ENCODE data around the gene TEKTIP1. TPM values are rescaled to one million over a fixed set of nuclear protein-coding genes. Genes with fewer than 3 reads are reported as not detected.

The TEKTIP1 gene
- total and polyA plus RNA-seq, 9 of the 15 experiments (the other 6 are each of a cell fraction or from before 2014, with no cell fraction given), result 0.66 TPM; not detected in 8

- ATAC-seq (no peak), FAIRE-seq (no peak), DNase-seq (ENCODE audit: extremely low read depth in 1 of 4, low spot score in 3 of 4) (no peak)
- CTCF ChIA-PET (ENCODE audit: low intra/inter-chr PET ratio), result no interaction called here
- intact Hi-C loops (cut with micrococcal nuclease) (no loop called here), in situ Hi-C loops (cut with MboI) (no loop called here)
- Histone ChIP-seq H3K9ac (ENCODE audit: insufficient read depth in 1 of 2, low read depth in 2 of 2, low read length in 2 of 2) (no peak overlapping the region; a peak in 1 of 4 replicates), H3K4me2 (ENCODE audit: insufficient read depth, low read length) (no peak overlapping the region), H4K20me1 (replicated peaks; ENCODE audit: control insufficient read depth, insufficient read depth, low read length) (peaks cover 12% of the 10 kb centered on the region; the same call in 1 of the 2 replicates), H3K4me3 (no peak overlapping the region), H3K27me3 (ENCODE audit: control insufficient read depth in 2 of 2, insufficient read depth in 2 of 2, low read length in 2 of 2) (no peaks in the 10 kb centered on the region), H3K36me3 (ENCODE audit: control insufficient read depth, insufficient read depth, low read length) (peaks cover 53% of the 10 kb centered on the region; the same call in 1 of the 3 replicates), H3K27ac (ENCODE audit: extremely low read depth, low read depth, low read length) (no peak overlapping the region), H3K9me3 (replicated peaks; ENCODE audit: control insufficient read depth, insufficient read depth, low read depth, low read length) (no peaks in the 10 kb centered on the region), H2AFZ (ENCODE audit: low read depth, low read length) (no peak overlapping the region), H3K79me2 (ENCODE audit: control insufficient read depth, insufficient read depth, low read length) (peaks cover 33% of the 10 kb centered on the region), H3K9me1 (ENCODE audit: control insufficient read depth, insufficient read depth, low read length) (peaks cover 2% of the 10 kb centered on the region), H3K4me1 (replicated peaks in 1 of 2; ENCODE audit: control insufficient read depth in 2 of 2, insufficient read depth in 2 of 2, low read length in 2 of 2) (peaks cover 14 to 67% of the 10 kb centered on the region in 2 experiments)
- BruUV-seq (replicated peaks), result no TSS peak
- 95% methylated on average over 19 of the region's 20 CpGs for WGBS (ENCODE audit: insufficient coverage, low coverage, missing lambda C conversion rate)
- POLR2A ChIA-PET, result no interaction called here
- TF ChIP-seq POLR2G (IDR thresholded peaks at IDR 0.05; ENCODE audit: low read depth, low read length) (0 out of 2 replicates have a peak, but pooled peaks have one; percentile 16), ZNF707 (CRISPR knock-in tag; conservative IDR thresholded peaks at IDR 0.05) (no peak)
Observed at GRCh38 chr19:3524904-3525451, 14.0 kb upstream of the TEKTIP1 start.

GRCh38 chr19:3526507-3527237 lies 12.3 kb upstream of the TEKTIP1 start:
- WGBS (ENCODE audit: insufficient coverage, low coverage, missing lambda C conversion rate), result 90% methylated on average over 11 of the region's 28 CpGs
- ChIA-PET CTCF (ENCODE audit: low intra/inter-chr PET ratio) (no interaction called here), POLR2A (interaction anchor here (0.6 to 1.4 kb wide), 4 partner anchors 9 to 89 kb away, joined by 3 to 5 read pairs (median 3); no protein-coding TSS in a partner anchor)

More at GRCh38 chr19:3526507-3527237, 12.3 kb upstream of the TEKTIP1 start:
- Histone ChIP-seq H3K27ac (ENCODE audit: extremely low read depth, low read depth, low read length) (no peak overlapping the region), H4K20me1 (replicated peaks; ENCODE audit: control insufficient read depth, insufficient read depth, low read length) (peaks cover 7% of the 10 kb centered on the region; the same call in 1 of the 2 replicates), H3K9me1 (ENCODE audit: control insufficient read depth, insufficient read depth, low read length) (peaks cover 2% of the 10 kb centered on the region), H3K27me3 (ENCODE audit: control insufficient read depth in 2 of 2, insufficient read depth in 2 of 2, low read length in 2 of 2) (no peaks in the 10 kb centered on the region), H3K36me3 (ENCODE audit: control insufficient read depth, insufficient read depth, low read length) (peaks cover 67% of the 10 kb centered on the region; the same call in 1 of the 3 replicates), H3K9me3 (replicated peaks; ENCODE audit: control insufficient read depth, insufficient read depth, low read depth, low read length) (no peaks in the 10 kb centered on the region), H3K4me1 (replicated peaks in 1 of 2; ENCODE audit: control insufficient read depth in 2 of 2, insufficient read depth in 2 of 2, low read length in 2 of 2) (peaks cover under 1 to 53% of the 10 kb centered on the region in 2 experiments; a peak in 3 of 5 replicates), H3K9ac (ENCODE audit: insufficient read depth in 1 of 2, low read depth in 2 of 2, low read length in 2 of 2) (peak overlapping the region in 1 of 2 experiments; percentile 17; a peak in 1 of 4 replicates), H3K79me2 (ENCODE audit: control insufficient read depth, insufficient read depth, low read length) (peaks cover 21% of the 10 kb centered on the region), H3K4me3 (no peak overlapping the region), H2AFZ (ENCODE audit: low read depth, low read length) (no peak overlapping the region), H3K4me2 (ENCODE audit: insufficient read depth, low read length) (no peak overlapping the region)
- DNase-seq (ENCODE audit: extremely low read depth in 1 of 4, low spot score in 3 of 4) (no peak), ATAC-seq (0 out of 3 replicates have a peak, but pooled peaks have one; percentile 29), FAIRE-seq (no peak)
- no TSS peak for BruUV-seq (replicated peaks)
- TF ChIP-seq NR3C1 (CRISPR knock-in tag; IDR thresholded peaks at IDR 0.05), result no peak
- no peak for TF ChIP-seq ZNF175 (CRISPR knock-in tag; IDR thresholded peaks at IDR 0.05; ENCODE audit: low read depth)
- TF ChIP-seq KLF6 (CRISPR knock-in tag; IDR thresholded peaks at IDR 0.05; ENCODE audit: borderline replicate concordance), result no peak
- TF ChIP-seq USF2 (CRISPR knock-in tag; IDR thresholded peaks at IDR 0.05), result 0 out of 2 replicates have a peak, but pooled peaks have one; percentile 6
- no peak for TF ChIP-seq ILF3 (IDR thresholded peaks at IDR 0.05; ENCODE audit: borderline replicate concordance)
- TF ChIP-seq ZBTB7A (IDR thresholded peaks at IDR 0.05; ENCODE audit: borderline replicate concordance, control insufficient read depth, low read depth, low read length), result peak; percentile 62; the same call in 1 of the 2 replicates
- TF ChIP-seq MXI1 (IDR thresholded peaks at IDR 0.05; ENCODE audit: low read depth, low read length), result no peak
- peak in 1 of 3 experiments; percentile 41; a peak in 3 of 6 replicates for TF ChIP-seq CTCF (IDR thresholded peaks at IDR 0.05 in 2 of 3, conservative IDR thresholded peaks at IDR 0.05 in 1 of 3; ENCODE audit: insufficient read depth in 2 of 3, low read depth in 1 of 3, low read length in 3 of 3)
- in situ Hi-C loops (cut with MboI) (no loop called here), intact Hi-C loops (cut with micrococcal nuclease) (no loop called here)

Data from K562 (cell line).